HL-60 (cell line): Measurements from ENCODE around the gene ITGAV.

ENCODE experiments used
- DNase-seq, 2 experiments: peaks; one replicate each; pipeline ENCODE4 v3.0.0-alpha.2; 2010 to 2020; ENCODE audit warnings: low read depth in 1 of 2, low spot score in 1 of 2
- H3K27ac ChIP-seq: fragments of 250-450 bp; sonication (Bioruptor Pico); replicated peaks from 2 replicates; pipeline ENCODE4 v1.5.1; 2020; ENCODE audit warnings: mild to moderate bottlenecking, moderate library complexity
- H3K27me3 ChIP-seq: fragments of 250-450 bp; sonication (Bioruptor Pico); 2 replicates; pipeline ENCODE4 v1.5.1; 2021; ENCODE audit warnings: mild to moderate bottlenecking, moderate library complexity; ENCODE audit not compliant: insufficient read depth, poor library complexity, severe bottlenecking
- H3K4me3 ChIP-seq: replicated peaks from 2 replicates; pipeline ENCODE4 v1.5.1; 2011; ENCODE audit warnings: mild to moderate bottlenecking, control low read depth, low read length; ENCODE audit not compliant: insufficient read depth
- CTCF ChIP-seq: IDR thresholded peaks from one replicate; pipeline ENCODE4 v1.5.1; 2011; ENCODE audit warnings: low read length, control low read depth, inconsistent platforms; ENCODE audit not compliant: insufficient read depth
- GABPA ChIP-seq: IDR thresholded peaks from 2 replicates; pipeline ENCODE4 v1.6.1; 2012; ENCODE audit warnings: low read depth
- POLR2AphosphoS5 ChIP-seq: IDR thresholded peaks from 2 replicates; pipeline ENCODE4 v1.6.1; 2012; ENCODE audit warnings: low read depth
- REST ChIP-seq: IDR thresholded peaks from 2 replicates; pipeline ENCODE4 v1.6.1; 2012; ENCODE audit warnings: low read depth; ENCODE audit not compliant: insufficient replicate concordance
- SPI1 ChIP-seq: IDR thresholded peaks from 2 replicates; pipeline ENCODE4 v1.6.1; 2012; ENCODE audit warnings: low read depth, mild to moderate bottlenecking, borderline replicate concordance

The ITGAV gene

GRCh38 chr2:186607660-186608324 is 17.9 kb downstream of the ITGAV start:
- no peak overlapping the region for H3K4me3 ChIP-seq
- DNase-seq, result no peak
- no peaks in the 10 kb centered on the region for H3K27me3 ChIP-seq
- no peak for TF ChIP-seq POLR2AphosphoS5
- TF ChIP-seq CTCF, result no peak
- TF ChIP-seq SPI1, result no peak
- no peak for TF ChIP-seq REST
- no peak for TF ChIP-seq GABPA
- H3K27ac ChIP-seq, result no peak overlapping the region

GRCh38 chr2:186610785-186611184 is 20.9 kb downstream of the ITGAV start:
- DNase-seq, result no peak
- Histone ChIP-seq H3K27me3 (no peaks in the 10 kb centered on the region), H3K4me3 (no peak overlapping the region), H3K27ac (no peak overlapping the region)
- TF ChIP-seq REST (no peak), CTCF (no peak), GABPA (no peak), POLR2AphosphoS5 (no peak), SPI1 (no peak)

- Histone ChIP-seq H3K27me3 (no peaks in the 10 kb centered on the region), H3K4me3 (no peak overlapping the region), H3K27ac (no peak overlapping the region)
- DNase-seq, result no peak
- no peak for TF ChIP-seq REST
- TF ChIP-seq CTCF, result no peak
Measured at GRCh38 chr2:186611526-186611925, 21.7 kb downstream of the ITGAV start.
